ENCODE measurements around the gene RAPGEF4.

The RAPGEF4 gene

DNA sequence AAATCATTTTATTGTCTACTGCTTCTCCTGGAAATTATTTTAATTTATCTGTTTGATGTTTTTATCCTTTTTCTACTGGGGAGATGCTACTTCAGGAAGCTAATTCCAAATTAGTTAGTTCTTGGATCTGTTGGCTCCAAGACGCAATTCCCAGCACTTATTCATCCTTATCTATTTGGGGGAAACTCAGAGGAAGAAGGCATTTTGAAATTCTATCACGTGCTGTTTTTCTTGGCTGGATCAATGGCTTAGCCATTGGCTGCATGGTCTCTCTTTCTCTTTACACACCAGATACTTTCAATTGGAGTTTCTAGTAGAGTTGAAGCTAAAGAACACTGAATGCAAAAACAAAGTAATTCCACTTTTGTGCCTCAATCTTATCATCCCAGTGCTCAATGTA, 98.3 kb downstream of the RAPGEF4 start:
- DNase-seq = no peak

DNA sequence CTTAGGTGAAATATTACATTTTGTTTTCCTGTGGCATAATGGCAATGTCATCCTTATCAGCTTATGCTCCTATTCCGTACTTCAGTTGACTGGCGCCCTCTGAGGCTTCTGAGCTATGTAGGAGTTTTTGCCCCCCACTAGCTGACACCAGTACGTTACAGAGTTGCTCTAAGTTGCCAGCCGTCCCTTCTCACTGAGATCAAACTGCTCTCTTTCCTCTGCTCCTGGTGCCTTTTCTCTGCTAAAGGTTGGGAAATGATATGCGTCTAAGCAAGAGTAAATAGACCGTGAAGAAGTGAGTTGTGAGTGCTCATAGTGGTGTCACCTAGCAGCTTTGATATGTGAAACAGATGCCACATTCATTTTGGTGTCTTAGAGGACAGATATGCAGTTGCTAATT, 99.2 kb downstream of the RAPGEF4 start:
- no peak for DNase-seq

DNA sequence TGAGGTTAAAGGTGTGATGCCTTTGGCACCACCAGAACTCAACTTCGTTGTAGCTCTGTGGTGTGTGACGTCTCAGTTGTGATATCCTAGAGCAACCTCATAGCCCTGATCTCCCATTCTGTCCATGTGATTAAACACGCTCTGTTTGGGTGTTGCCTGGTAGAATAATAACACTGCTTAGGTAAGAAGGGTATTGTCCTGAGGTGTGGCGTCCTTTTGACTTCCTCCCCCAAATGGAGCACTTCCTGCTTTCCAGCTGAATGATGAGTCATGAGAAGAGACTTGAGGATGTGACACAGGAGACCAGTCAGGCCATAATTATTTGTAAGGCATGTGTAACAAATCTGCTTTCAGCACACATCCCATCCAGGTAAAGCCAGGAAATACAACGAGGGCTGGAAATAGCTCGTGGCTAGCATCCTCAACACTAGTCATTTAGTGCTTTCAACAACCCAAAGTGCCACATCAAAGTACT, 100.7 kb downstream of the RAPGEF4 start:
- DNase-seq = peak; percentile 27

GRCh38 chr2:172836827-172837226, 101.2 kb downstream of the RAPGEF4 start:
- DNase-seq = no peak

- no peak for DNase-seq
Measured at GRCh38 chr2:172839446-172839845, 103.8 kb downstream of the RAPGEF4 start.

DNA sequence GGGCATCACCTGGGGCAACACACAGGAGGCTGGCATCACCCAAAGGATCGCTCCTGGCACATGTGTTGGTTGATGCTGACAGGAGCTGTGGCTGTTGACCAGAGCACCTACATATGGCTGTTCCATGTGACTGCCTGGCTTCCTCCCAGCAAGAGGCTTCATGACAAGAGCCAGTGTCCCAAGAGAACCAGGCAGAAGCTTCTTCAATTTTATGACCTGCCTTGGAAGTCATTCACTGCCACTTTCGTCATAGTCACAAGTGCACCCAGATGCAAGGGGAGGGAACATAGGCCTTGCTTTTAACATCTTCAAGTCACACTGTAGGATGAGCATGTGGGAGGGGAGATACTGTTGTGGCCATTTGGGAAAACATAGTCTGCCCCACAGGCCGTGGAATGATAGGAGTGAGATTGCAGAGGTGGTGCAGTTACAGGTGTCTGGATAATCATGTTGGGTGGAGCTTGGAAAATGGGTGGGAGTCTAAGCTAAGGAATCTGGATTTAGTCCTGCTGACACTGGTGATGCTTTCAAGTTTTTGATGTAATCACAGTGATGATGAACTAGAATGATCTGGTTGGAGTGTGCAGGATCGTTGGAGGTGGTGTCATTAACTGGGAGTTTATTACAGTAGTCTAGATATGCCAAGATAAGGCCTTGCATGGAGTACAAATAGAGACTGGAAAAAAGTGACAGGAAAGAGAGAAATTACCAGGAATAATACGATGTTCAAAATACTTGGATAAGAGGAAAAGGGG, 107.0 kb downstream of the RAPGEF4 start:
- DNase-seq = no peak

- DNase-seq = no peak
Measured at GRCh38 chr2:172843266-172843582, 107.6 kb downstream of the RAPGEF4 start.

DNA sequence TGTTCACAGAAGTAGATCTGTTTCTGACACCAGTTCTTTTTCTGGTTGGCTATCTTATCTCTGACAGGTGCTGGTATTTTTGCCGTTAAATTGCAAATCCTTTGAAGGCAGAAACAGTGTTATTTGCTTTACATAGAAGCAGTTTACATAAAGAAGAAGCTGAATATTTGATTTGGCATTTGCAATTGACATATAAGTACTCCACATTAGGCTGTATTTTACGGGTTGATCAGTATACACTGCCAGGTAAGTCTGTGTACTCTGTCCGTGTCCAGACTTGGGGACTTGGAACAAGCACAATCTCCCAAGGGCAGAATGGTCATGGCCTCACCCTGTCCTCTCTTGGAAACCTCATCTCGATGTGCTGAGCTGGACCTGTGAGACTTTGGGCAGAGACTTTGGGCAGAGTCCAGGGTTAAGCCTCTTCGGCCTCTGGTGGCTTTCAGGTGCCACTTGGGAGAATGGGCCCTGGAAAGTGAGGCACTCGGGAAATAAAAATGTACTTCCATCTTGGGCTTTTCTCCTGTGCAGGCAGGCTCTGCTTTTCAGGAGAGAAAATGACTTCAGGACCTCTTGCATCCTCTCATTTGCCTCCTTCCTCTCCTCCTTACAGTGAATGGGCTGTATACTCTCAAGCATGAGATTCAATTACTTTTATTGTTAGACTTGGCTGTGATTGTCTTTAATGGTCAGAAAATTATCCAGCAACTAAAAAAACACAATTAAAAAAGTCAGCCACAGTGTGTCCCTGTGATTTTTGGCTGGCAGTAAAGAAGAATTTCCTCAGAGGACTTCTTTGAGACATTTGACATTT, 108.5 kb downstream of the RAPGEF4 start:
- no peak for DNase-seq

DNA sequence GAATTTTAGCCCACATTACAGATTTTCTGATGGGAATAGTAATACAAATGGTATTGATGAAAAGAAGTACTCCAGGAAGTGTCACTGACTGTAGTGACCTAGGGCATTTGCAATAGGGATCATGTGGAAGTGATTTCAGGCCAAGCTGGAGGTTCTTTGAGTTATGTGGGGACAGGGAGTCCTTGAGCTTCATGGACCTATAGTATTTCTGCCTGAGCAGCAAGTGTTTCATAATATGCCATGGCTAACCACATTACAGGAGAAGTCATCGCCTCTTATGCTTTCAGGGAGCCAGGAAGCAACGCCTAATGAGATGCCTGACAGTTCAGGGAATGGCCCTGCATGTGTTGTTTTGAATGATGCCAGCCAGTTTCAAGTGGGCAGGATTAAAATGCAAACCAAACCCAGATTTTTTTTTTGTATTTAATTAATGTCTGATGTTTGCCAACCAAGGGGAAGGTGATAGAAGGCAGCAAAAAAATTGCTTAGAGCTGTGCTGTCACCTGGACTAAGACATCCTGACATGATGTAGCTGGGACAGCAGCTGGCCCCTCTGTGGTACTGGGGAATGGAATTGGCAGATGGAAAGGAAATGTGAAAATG, 109.5 kb downstream of the RAPGEF4 start:
- no peak for DNase-seq

- no peak for DNase-seq
Measured at GRCh38 chr2:172846551-172846950, 110.9 kb downstream of the RAPGEF4 start.

DNA sequence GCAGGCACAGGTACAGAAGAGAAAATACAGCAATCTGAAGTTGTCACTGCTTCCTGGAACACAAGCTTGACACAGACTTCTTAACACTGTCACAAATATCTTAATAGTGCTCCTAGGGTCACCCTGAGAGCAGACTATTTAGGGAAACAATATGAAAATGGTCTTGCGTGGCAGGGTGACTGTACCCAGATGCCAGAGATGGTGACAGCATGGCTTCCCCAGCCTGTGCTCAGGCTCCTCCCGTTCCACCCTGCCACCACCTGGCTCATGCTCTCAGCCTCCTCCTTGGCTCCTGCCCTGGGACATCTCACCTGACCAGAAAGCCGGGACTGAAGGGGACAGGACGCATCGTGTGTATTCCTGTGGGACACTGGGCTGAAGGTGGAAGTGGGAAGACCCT, 111.5 kb downstream of the RAPGEF4 start:
- no peak for DNase-seq

DNA sequence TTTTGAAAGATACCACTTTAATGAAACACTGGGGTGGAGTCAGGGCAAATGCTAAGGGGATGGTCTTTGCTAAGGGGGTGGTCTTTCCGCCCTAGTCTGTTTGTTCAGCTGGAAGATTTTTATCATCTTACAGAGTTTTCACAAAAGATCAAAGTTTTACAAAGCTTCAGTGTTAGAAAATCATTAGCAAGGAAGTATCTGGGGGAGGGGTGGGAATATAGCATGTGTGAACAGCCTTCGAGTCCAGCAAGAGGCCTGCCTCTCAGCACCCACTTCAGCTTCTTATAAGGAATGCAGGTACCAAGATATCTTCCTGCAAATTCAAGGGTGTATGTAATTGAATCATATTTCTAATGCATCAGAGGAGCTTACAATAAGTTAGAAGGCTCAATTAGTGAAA, 112.9 kb downstream of the RAPGEF4 start:
- DNase-seq = no peak

- no peak for DNase-seq
Measured at GRCh38 chr2:172849519-172850217, 114.0 kb downstream of the RAPGEF4 start.

DNA sequence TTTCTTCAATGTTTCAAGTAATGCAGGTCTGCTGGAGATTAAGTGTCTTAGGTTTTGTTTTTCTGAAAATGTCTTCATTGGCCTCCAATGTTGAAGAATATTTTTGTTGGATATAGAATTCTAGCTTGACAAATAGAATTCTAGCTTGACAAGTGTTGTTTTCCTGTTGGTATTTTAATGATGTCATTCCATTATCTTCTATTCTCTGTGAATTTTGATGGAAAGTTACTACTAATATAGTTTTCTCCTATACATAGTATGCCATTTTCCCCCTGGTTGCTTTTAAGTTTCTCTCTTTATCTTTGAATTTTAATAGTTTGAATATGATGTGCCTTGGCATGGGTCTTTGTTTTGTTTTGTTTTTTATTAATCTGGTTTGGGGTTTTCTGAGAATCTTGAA, 119.9 kb downstream of the RAPGEF4 start:
- no peak for DNase-seq

DNA sequence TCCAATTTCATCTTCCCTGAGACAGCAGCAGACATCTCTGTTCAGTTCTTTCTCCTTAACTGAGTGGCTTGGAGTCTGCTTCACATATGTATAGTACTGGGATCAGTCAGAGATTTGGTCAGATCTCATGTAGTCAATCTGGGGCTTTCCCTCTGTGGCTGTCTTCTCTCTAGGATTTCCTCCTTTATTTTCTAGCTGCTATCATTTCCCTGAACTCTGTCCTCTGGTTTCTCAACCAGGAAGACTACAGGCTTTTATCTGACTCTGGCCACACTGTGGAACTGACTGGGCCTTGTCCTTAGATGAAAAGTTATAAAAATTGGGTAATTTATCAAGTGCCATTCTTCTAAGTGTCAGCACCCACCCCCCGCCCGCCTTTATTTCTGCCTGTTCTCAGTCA, 121.0 kb downstream of the RAPGEF4 start:
- DNase-seq = no peak

GRCh38 chr2:172858473-172858745, 122.8 kb downstream of the RAPGEF4 start:
- no peak for DNase-seq

DNA sequence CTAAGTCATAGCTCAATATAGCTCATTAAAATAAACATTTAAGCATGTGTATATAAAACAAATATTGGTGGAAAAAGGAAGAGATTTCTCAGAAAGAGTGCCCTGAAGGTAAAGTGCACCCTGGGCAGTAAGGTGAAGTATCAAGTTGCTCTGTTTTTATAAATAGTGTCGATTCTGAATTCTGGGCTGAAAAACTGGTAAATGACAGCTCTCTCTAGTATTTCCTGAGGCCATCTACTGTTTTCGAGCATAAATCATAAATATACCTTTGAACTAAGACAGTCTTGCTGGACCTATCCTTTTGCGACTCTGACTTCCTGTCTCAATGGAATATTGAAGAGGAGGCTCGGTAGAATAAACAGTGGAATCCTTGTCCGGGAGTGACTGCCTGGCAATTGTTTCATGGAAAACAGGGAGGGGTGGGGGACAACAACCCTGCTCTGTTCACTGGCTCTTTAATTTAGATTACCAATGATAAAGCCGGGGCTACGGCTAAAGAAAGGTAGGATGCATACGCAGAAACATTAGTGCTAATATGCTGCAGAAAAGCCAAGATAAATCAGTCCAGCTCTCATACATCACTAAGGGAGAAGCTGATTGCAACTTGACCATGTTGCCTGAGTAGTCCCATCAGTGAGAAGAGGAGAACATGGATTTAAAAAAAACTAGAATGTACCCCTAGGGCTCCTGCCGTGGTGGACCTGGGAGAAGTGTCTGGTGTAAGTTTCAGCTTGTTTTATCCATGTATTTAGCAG, 124.1 kb downstream of the RAPGEF4 start:
- DNase-seq = no peak

DNA sequence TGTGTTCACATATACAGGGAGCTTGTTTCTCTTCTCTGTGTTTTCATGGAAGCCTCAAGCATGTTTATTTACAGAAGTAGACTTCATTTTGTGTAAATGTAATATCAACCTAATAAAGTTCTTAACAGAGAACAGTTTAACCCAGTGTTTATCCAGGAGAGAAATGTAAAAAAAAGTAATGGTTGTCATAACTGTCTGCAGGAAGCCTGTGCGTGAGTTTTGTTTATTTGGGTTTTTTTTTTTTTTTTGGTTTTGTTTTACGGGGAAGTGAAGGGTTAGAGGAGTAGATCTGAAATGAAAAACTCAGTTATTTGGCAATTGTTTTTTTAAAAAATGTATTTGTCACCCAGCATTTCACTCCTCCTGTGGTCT, 124.7 kb downstream of the RAPGEF4 start:
- no peak for DNase-seq

DNA sequence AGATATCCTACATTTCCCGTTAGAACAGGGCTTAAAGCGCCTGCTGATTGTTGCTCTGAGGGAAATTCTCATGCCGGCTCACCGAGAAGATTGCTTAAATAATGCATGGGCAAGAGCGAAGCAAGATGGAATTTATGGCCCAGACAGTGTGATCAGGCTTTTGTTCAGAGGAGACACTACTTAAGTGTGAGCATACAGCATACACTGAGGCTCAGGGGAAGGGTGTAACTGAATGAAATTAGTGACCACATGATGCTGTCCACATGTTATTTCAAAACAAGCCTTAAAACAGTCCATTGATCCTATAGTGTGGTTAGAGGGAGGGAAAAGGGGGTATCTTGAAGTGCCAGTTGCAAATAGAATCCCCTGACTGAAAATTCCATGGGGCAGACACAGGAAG, 125.5 kb downstream of the RAPGEF4 start:
- DNase-seq = no peak

GRCh38 chr2:172861656-172862476, 126.2 kb downstream of the RAPGEF4 start:
- no peak for DNase-seq

GRCh38 chr2:172863341-172863740, 127.7 kb downstream of the RAPGEF4 start:
- no peak for DNase-seq

GRCh38 chr2:172864182-172864581, 128.5 kb downstream of the RAPGEF4 start:
- DNase-seq = no peak
